Measurements from ENCODE around the gene SYT17.

GRCh38 chr16:19252904-19253303 is 84.9 kb downstream of the SYT17 start:
- TF ChIP-seq POLR2A (IDR thresholded peaks at IDR 0.05) (no peak), CTCF (IDR thresholded peaks at IDR 0.05) (no peak), POLR2AphosphoS5 (IDR thresholded peaks at IDR 0.05) (no peak), EP300 (IDR thresholded peaks at IDR 0.05) (no peak)
